Large intestine (tissue), 3 donors: ENCODE results near the gene PRKACA. TPM values are rescaled to one million over a fixed set of nuclear protein-coding genes. Genes with fewer than 3 reads are reported as not detected.

Experiments
- DNase-seq, 2 donors: peaks; one replicate each; pipeline versions ENCODE4 v3.0.0 to v3.0.0-alpha.2; 2013
- H3K27ac ChIP-seq: one replicate; pipeline ENCODE4 v1.5.1; 2013; ENCODE audit warnings: low read length
- H3K27me3 ChIP-seq: 2 replicates; pipeline ENCODE4 v1.6.1; 2013; ENCODE audit warnings: low read length; ENCODE audit not compliant: control insufficient read depth, insufficient read depth
- H3K36me3 ChIP-seq: 2 replicates; pipeline ENCODE4 v1.6.1; 2013; ENCODE audit warnings: low read length; ENCODE audit not compliant: control insufficient read depth, insufficient read depth
- H3K4me1 ChIP-seq: one replicate; pipeline ENCODE4 v1.6.1; 2013; ENCODE audit warnings: low read length; ENCODE audit not compliant: control insufficient read depth, insufficient read depth
- H3K4me3 ChIP-seq: one replicate; pipeline ENCODE4 v1.5.1; 2013; ENCODE audit warnings: low read length
- H3K9me3 ChIP-seq: one replicate; pipeline ENCODE4 v1.6.1; 2013; ENCODE audit warnings: mild to moderate bottlenecking, low read depth, low read length, moderate library complexity; ENCODE audit not compliant: control insufficient read depth
- WGBS: methylation state at CpG from one replicate; pipeline ENCODE4 v1.1.5; 2013; ENCODE audit warnings: low lambda C conversion rate; ENCODE audit not compliant: insufficient coverage; 5-methylcytosine and 5-hydroxymethylcytosine counted together
- polyA plus RNA-seq: library from polyadenylated mRNA; unstranded; fragments of 120-200 nt; gene quantifications from one replicate; pipeline ENCODE4 v1.2.1, GENCODE V29; 2013

The PRKACA gene
- polyA plus RNA-seq, 1 donor: 66.7 TPM

- Histone ChIP-seq H3K36me3 (peaks cover 12% of the 10 kb centered on the region), H3K4me1 (peaks cover 16% of the 10 kb centered on the region), H3K4me3 (peak overlapping the region; percentile 15), H3K27ac (no peak overlapping the region), H3K27me3 (no peaks in the 10 kb centered on the region), H3K9me3 (no peaks in the 10 kb centered on the region)
- DNase-seq: no peak
- WGBS: no CpG with 5 or more reads among the region's 5 CpGs
Observed at GRCh38 chr19:14086098-14086497, 31.5 kb downstream of the PRKACA start.

- peaks cover 17% of the 10 kb centered on the region for H3K4me1 ChIP-seq
- H3K27me3 ChIP-seq: no peaks in the 10 kb centered on the region
- peaks cover 12% of the 10 kb centered on the region for H3K36me3 ChIP-seq
- no peaks in the 10 kb centered on the region for H3K9me3 ChIP-seq
- peak in 1 of 2 donors; percentile 61 for DNase-seq
- no CpG with 5 or more reads among the region's 54 CpGs for WGBS
- H3K27ac ChIP-seq: no peak within 1 kb of the TSS
- H3K4me3 ChIP-seq: peak within 1 kb of the TSS; percentile 15
Observed at GRCh38 chr19:14085309-14085995, 32.1 kb downstream of the PRKACA start, which contains the start of gene C19orf67. TSS of gene C19orf67 (minus strand) at chr19:14085783. CDS start at chr19:14085627, 156 bp downstream.

GRCh38 chr19:14082675-14082960 is 34.9 kb downstream of the PRKACA start:
- 67% methylated on average over 1 of the region's 1 CpG for WGBS
- Histone ChIP-seq H3K4me1 (peaks cover 16% of the 10 kb centered on the region), H3K9me3 (no peaks in the 10 kb centered on the region), H3K27ac (no peak overlapping the region), H3K27me3 (no peaks in the 10 kb centered on the region), H3K4me3 (no peak overlapping the region), H3K36me3 (no peaks in the 10 kb centered on the region)
- no peak for DNase-seq

DNA sequence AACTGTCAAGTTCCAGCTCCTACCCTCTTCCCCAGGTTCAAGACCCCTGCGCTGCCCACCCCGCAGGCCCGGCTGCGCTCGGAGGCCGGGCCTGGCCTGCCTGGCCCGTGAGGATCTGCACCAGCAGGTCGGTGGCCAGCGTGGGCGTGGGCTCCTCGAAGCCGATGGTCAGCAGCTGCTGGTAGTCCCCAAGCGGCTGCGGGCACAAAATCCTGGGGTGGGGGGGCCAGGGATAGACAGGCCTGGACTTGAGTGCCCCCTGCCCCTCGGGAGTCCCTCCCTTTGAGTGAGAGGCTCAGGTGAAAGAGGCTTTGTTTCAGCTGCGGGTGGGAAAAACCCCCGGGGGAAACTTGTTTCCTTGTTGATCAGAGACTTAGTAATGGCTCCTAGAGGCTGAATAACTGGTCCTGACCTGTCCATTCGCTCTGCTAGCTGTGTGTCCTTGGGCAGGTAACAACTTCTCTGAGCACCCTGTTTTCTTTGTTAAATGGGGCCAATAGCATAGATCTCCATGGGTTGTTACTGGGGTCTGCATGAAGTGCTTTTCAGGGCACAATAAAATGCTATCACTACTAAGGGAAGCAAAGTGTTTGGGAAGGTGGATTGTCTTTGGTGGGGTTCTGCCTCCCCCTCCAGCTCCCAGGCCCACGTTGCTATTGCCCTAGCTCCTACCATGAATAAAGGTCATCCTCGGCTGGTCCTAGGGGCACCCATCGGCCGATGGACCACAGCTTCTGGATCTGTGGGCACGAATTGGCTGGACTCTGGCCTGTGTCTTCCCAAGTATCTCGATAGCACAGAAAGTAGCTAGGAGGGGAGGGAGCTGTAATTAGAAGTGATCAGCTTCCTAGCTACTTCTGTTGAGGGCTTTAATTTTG is 35.5 kb downstream of the PRKACA start:
- H3K36me3 ChIP-seq: no peaks in the 10 kb centered on the region
- H3K4me1 ChIP-seq: peaks cover 16% of the 10 kb centered on the region
- H3K27ac ChIP-seq: peak overlapping the region; percentile 85
- no peak for DNase-seq
- H3K9me3 ChIP-seq: no peaks in the 10 kb centered on the region
- H3K27me3 ChIP-seq: no peaks in the 10 kb centered on the region
- WGBS: no CpG with 5 or more reads among the region's 24 CpGs
- H3K4me3 ChIP-seq: peak overlapping the region; percentile 97

- DNase-seq: peak; percentile 99
- Histone ChIP-seq H3K4me1 (peaks cover 16% of the 10 kb centered on the region), H3K27me3 (no peaks in the 10 kb centered on the region), H3K27ac (peak overlapping the region; percentile 98), H3K9me3 (no peaks in the 10 kb centered on the region), H3K4me3 (peak overlapping the region; percentile 97), H3K36me3 (no peaks in the 10 kb centered on the region)
- WGBS: no CpG with 5 or more reads among the region's 50 CpGs
Observed at GRCh38 chr19:14080887-14081796, 36.4 kb downstream of the PRKACA start.

DNA sequence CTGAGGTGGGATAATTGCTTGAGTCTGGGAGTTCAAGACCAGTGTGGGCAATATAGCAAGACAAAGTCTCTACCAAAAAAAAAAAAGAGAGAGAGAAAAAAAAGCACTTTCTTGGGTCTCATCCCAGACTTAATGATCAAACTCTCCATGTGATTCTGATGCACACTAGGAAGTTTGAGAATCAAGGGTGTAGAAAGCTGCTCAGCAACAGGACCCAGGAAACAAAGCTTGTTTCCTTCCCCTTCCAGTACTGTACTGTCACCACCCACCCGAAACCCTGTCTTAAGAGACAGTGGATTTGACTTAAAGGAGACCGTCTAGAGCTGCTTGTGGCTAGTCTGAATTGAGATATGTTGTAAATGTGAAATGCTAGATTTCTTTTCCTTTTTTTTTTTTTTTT is 39.2 kb downstream of the PRKACA start:
- Histone ChIP-seq H3K4me3 (no peak overlapping the region), H3K4me1 (peaks cover 20% of the 10 kb centered on the region), H3K27me3 (no peaks in the 10 kb centered on the region), H3K9me3 (no peaks in the 10 kb centered on the region), H3K27ac (no peak overlapping the region), H3K36me3 (no peaks in the 10 kb centered on the region)
- no CpG with 5 or more reads among the region's 2 CpGs for WGBS
- DNase-seq: no peak

GRCh38 chr19:14073925-14074838 is 43.4 kb downstream of the PRKACA start:
- no peaks in the 10 kb centered on the region for H3K36me3 ChIP-seq
- peaks cover 3% of the 10 kb centered on the region for H3K9me3 ChIP-seq
- peak in 1 of 2 donors; percentile 81 for DNase-seq
- peaks cover 12% of the 10 kb centered on the region for H3K4me1 ChIP-seq
- peaks cover 2% of the 10 kb centered on the region for H3K27me3 ChIP-seq
- WGBS: no CpG with 5 or more reads among the region's 44 CpGs
- peak overlapping the region; percentile 79 for H3K4me3 ChIP-seq
- peak overlapping the region; percentile 82 for H3K27ac ChIP-seq

DNA sequence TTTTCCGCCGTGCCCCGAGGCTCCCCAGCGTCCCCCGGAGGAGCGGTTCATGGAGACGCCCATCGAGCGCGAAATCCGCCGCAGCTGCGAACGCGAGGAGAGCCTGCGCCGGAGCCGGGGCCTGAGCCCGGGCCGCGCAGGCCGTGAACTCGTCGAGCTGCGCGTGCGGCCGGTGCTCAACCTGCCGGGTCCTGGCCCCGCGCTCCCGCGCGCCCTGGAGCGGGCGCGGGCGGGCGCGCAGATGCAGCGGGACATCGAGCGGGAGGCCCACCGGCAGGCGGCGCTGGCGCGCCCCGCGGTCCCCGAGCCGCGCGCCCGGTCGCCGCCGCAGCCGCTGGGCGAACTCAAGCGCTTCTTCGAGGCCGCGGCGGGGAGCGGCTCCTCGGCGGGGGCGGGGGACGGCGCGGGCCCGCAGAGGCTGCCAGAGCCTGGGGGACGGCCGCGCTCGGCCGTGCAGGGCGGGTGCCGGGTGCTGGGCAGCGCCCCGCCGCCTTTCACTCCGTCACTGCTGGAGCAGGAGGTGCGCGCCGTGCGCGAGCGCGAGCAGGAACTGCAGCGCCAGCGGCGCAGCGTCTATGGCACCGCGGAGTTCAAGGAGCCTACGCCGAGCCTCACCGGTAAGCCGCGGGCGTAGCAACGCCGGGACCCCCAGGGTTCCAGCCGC is 44.2 kb downstream of the PRKACA start:
- peaks cover 3% of the 10 kb centered on the region for H3K9me3 ChIP-seq
- H3K4me3 ChIP-seq: peak overlapping the region; percentile 86
- H3K27me3 ChIP-seq: peaks cover 2% of the 10 kb centered on the region
- H3K27ac ChIP-seq: peak overlapping the region; percentile 98
- no peaks in the 10 kb centered on the region for H3K36me3 ChIP-seq
- peaks cover 12% of the 10 kb centered on the region for H3K4me1 ChIP-seq
- no CpG with 5 or more reads among the region's 106 CpGs for WGBS
- DNase-seq: peak; percentile 68 to 90
